GM19238 (cell line): ENCODE measurements around the gene BEND4.
"Not testable (repeated sequence)": the region's sequence is repeated elsewhere in the genome, so short reads cannot be mapped to it uniquely, and the experiment has no call there.

Experiments used
- DNase-seq: peaks from one replicate; pipeline ENCODE4 v3.0.0; 2011; ENCODE audit warnings: low spot score; ENCODE audit not compliant: insufficient read length

BEND4 gene

DNA sequence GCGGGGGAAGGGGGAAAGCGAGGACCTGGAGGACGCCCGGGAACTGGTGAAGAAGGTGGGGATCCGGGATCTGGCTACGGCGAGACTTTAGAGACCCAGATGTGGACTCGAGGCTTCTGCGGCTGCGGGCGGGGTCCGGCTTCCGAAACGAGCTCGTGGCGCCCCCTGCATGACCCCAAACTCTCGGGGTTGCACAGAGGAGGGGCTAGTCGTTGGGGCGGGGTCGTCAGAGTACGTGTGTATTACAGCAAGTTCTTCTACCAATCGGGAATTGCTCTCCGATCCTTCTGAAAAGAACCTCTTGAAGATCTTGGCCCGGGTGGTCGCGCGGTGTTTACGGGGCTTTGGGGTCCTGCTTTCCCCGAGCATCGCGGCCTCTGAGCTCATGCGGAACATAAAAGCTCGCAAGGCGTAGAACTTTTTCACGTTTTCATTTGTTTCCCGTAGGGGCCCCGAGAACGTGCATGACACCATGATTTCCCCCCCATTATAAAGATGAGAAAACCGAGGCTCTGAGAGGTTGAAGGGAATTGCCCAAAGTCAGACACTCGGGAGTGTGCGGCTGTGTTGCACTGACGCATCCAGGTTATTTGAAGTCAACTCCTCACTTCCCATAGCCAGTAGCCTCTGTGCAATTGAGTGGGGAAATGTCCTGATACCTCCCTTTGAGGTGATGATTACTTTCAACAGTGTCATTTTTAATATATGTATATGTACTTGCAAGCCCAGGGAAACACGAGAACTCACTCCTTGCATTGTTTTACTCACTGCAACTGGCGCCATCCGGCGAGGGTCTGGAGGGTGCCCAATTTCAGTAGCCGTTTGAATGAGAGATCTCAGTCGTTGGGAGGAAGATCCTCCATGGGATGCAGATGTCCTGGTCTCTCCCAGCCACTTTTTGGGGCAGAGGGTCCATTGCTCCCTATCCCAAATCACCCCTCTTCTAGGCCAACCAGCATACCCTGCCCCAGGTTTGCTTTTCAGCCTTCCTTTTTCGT, at the start of gene BEND4:
TSS of gene BEND4 (minus strand) at position 149 of the 998 bp plus-strand sequence. CDS start 512 bp downstream, outside the sequence.
- DNase-seq = no peak

DNA sequence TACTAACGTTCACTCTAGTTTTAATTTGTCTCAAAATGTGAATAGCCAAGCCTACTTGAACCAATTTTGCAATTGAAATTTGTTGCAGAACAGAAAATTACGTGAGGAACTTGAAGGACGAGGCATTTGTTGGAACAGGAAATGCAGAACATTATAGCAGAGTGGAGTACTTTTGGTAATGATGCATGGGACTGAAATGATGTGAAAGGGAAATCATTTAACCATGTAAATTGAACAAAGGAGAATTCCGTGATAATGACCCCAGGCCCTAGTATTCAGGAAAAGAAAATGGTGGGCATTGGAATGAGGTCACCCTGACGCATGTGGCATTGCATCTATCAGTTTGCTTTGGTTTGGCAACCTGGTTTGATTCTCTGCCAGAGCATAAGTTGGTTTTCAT, 44.9 kb upstream of the BEND4 start:
- no peak for DNase-seq

DNA sequence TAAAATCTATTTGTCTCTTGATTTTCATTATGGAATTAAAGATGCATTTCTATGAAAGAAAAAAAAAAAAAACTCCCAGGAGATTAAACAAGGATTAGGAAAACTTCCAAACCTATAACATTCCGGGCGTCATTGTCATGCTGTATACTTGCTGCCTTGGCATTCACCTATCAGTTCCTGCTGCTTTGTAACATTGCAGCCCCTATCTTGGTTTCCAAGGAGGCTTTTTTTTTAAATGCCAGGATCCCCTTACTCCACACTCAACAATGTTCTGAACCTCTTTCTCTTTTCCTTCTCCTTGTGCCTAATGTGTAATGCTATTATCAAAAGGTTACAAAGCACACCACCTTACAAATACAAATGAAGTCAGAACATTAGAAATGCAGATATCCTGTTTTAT, 20.5 kb upstream of the BEND4 start:
- DNase-seq = no peak

DNA sequence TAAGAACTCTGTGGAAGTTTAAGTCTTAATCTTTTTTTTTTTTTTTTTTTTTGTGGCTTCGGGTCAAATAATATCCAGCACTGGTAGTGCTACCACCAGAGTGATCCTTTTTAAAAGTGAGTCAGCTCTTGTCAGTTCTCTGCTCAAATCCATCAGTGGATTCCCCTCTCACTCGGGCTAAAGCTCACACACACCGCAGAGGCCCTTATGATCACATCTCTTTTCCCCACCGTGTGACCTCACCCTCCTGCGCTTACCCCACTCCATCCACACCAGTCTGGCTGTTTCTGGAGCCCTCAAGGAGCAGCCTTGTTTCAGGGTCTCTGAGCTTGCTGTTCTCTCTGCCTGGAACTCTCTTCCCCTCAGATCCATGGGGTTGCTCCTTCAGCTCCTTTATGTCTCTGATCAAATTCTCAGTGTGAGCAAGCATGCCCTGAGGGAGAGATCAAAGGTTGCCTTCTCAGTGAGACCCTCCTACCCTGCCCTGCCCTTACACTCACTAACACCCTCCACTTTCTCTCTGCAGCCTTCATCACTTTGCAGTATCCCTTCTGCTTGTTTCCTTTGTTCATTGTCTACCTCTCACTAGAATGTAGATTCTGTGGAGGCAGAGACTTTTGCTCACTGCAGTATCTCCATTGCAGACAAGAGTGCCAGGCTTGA, 19.8 kb upstream of the BEND4 start:
- DNase-seq = no peak

DNA sequence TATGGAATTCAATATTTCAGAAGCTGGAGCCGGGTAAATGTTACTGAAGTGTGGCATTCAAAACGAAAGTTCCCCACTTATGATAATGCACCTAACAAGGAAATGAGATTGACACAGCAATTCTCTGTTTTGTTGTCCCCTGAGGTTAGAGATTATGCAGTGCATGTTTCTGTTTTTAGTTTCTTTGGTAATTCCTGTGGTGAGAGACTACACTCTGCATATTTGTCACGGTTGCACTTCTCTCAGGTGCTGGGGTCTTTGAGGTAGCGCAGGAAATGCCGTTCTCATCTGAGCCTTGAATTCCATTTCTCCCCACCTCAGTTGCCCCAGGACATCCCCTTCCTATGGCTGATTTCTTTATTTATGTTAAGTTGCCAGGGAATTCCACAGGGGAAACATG, 15.3 kb upstream of the BEND4 start:
- peak; percentile 48 for DNase-seq

DNA sequence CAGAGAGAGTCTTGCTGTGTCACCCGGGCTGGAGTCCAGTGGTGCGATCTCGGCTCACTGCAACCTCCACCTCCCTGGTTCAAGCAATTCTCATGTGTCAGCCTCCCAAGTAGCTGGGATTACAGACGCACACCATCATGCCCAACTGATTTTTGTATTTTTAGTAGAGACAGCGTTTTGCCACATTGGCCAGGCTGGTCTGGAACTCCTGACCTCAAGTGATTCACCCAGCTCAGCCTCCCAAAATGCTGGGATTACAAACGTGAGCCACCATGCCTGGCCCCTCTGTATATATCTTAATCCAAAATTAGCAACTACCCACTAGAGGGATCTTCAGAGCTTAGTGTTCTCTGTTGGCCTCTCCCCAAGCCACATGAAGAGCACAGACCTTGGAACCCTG, 13.7 kb upstream of the BEND4 start:
- DNase-seq = not testable (repeated sequence)

DNA sequence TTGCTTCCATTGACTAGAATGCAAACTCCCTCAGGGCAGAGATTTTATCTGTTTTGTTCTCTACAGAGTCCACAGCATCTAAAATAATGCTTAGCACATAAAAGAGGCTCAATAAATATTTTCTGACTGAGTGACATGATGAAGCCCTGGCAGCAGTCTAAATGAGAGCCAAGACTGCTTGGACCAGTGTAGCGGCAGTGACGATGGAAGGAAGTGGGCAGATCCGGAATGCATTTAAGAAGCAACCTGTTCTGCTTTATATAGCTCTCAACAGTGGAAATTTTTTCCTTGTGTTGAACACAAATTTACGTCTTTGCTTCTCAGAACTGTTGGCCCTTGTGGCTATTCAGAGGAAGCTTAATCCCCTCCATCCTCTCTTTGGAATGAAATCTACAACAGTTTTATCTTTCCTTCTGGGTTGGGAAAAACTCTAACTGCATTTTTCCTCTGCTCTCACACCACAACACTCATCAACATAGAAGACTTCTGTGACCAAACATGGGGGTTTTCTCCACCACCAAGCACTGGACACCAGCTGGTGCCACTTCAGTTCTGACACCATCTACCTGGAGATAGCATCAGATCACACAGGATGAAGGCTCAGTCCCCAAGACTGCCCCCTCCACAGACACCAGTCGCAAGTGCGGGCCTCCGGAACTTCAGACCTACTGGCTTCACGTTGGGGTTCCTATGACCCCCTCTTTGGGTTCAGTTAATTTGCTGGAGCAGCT, 7.0 kb upstream of the BEND4 start:
- DNase-seq = no peak

DNA sequence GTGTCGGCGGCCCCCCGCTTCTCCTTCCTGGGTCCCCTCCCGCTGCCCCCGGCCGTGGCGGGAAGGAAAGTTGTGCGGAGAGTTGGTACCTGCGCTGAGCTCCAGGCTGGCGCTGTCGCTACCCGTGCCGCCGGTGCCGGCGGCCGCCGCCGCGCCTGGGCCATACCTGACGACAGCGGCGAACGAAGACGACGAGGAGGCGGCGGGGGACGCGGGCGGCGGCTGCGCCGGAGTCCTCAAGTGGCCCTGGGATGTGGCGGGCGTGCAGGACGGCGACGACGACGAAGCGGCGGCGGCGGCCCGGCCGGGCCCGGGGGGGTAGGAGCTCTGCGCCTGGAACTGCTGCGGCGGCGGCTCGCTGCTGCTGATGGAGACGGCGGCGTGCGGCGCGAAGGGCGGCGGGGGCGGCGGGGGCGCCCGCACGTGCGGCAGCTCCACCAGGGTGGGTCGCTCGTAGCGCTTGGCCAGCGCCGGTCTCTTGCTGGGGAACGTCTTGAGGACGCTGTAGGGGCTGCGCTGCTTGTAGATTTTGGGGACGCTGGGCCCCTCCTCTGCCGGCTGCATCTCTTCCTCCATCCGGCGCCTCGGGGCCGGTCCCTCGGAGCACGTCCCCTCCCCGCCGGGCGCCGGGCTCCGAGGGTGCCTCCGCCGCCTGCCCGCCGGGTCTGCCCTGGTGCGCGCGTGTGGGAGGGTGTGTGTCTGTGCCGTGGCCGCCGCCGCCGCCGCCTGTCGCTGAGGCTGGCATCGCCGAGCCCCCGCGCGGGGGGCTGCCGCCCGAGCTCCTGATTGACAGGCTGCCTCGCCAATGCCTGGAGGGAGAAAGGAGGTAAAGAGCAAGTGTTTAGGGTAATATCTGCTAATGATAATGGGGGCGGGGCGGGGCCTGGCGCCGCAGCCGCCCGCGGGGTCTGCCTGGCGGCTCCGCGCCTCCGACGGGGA, 618 bp downstream of the BEND4 start:
- peak; percentile 84 for DNase-seq

DNA sequence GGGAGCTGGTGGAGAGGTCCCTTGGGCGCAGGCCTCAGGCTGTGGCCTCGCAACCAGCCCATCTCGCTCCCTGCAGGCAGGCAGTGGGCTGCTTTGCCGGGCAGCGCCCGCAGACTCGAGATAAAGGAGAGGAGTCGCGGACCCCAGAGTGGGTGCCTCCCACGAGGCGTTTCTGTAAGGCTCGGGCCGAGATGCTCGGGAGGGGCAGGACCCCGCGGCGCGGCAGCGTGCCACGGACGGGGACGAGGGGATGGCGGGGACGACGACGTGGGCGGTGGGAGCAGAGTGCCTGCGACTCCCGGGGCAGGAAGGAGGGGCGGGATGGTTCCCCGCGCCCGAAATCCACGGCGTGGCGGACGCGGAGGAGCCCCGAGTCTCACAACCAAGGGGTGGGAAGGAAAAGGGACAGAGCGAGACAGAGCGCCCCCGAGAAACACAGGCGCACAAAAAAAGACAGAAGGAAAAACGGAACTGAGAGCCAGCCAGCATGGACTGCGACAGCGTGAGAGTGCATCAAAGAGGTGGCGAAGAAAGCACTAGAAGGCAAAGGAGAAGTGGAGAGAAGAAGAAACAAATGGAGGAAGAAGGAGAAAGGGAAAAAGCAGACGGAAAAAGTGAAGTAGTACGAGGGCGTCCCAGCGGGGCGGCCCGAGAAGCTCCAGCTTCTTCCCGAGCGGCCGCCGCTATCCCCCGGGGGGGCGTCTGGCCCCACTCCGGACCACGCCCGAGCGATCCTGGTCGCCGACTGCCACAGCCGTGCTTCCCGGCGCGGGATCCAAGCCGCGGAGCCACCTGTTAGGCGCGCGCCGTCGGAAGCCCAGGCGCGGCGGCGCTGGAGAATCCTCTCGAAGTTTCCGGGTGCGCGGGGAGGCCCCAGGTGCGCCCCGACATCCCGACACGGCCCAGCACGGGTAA, 1.5 kb downstream of the BEND4 start:
- peak; percentile 30 for DNase-seq

DNA sequence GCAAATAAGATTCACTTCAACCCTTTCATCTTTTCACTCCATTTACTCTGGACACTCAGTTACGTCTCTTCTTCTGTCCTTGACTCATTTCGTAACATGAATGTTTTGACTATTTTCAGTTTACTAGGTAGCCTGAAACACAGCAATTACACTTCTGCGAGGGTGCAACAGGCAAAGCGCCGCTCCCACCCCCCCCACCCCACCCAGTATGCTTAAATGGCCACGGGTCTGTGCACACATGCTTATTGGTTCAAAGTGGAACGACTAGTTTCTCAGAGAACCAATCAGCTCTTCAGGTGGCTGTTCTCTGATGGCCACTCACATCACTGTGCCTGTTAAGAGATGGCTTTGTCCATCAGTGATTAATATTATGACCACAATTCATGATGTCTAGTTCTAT, 3.5 kb downstream of the BEND4 start:
- DNase-seq = peak; percentile 34

DNA sequence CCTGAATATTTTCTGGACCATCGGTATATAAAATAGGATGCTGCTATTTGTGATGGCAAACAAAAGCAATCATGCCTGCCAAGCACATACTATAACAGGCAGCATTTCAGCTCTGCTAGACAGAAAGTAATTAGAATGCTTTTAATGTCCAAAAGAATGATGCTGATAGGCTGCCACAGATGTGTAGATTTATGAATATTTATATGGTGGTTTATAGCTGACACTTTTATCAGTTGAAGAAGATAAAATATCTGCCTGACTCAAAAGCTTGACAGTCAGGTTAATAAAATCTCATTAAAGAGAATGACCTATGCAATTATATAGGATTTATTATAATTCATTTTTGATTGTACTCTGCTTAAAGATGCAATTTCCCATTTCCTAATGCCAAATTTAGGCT, 4.0 kb downstream of the BEND4 start:
- DNase-seq = no peak

DNA sequence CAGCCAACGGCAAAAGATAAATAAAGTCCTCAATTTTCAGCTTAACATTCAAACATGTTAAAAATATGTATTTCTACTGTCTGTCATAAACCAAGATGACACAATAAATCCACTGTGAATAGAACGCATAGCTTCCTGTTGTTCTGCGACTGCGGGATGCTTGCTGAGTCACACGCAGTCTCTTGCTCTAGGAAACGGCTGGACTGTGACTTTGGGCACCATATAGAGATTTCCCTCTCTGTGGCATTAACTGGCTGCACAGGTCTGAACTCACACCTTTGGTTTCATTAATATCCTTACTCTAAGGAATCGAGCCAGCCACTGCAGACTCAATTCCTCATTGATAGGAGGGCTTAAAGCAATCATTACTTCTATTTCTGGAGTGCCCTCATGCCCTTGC, 8.4 kb downstream of the BEND4 start:
- DNase-seq = no peak

DNA sequence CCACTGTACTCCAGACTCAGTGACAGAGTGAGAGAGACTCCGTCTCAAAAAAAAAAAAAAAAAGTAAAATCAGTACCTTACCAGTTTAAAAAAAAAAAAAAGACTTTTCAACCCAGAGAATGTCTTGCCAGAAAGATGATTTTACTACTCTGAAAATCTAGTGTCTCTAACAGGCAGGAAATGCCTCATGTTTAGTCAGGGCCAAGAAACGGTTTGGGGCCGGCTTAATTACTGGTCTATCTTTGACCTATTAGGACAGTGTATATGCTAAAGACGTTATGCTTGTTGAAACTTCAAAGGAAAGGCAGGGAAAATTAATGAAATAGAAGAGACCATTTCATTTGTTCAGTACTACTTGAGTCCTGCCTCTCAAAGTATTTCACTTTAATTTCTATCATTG, 9.9 kb downstream of the BEND4 start:
- no peak for DNase-seq

DNA sequence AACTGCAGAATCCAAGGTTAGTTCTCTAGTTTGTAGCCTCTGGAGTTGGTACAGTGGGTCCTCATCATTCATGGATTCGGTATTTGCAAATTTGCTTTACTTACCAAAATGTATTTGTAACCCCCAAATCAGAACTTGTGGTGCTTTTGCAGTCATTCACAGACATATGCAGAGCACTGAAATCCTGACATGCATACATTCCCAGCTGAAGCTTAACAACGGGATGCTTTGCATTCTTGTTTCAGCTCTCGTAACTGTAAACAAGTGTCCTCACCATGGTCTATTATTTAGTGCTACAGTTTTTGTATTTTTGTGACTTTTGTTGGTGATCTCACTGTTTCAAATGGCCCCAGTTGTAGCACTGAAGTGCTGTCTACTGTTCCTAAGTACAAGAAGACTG, 16.1 kb downstream of the BEND4 start:
- no peak for DNase-seq

DNA sequence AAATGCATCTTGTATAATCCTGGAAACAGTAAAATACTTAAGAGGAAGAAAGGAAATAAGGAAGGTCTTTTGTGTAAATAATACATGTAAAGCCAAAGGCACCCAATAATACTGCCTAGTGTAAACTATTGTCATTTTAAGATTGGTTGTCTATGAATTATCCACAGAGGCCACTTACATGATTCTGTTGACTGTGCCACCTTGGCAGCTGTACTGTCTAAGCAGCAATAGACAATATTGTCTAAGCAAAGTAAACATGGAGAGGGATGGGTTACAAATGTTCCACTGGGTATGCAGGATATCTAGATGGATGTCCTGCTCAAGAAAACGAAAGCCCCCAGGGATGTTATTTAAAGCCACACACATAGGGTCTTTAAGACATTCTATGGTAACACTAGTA, 19.4 kb downstream of the BEND4 start:
- no peak for DNase-seq

DNA sequence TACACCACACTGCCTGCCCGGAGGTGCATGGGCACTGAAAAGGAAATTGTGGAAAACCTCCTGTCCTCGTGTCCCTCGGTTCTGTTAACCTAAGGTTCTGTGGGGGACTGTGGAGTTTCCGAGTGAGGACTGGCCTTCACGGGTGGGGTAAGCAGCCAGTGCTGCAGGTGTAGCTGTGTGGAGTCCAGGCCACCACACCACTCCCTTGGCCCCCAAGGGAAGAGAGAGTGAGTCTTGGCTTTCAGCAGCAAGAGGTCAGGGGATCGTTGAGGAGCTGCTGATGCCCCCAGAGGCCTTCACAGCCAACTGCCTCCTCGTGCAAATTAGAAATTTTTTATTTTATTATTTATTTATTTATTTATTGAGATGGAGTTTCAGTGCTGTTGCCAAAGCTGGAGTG, 20.4 kb downstream of the BEND4 start:
- no peak for DNase-seq

DNA sequence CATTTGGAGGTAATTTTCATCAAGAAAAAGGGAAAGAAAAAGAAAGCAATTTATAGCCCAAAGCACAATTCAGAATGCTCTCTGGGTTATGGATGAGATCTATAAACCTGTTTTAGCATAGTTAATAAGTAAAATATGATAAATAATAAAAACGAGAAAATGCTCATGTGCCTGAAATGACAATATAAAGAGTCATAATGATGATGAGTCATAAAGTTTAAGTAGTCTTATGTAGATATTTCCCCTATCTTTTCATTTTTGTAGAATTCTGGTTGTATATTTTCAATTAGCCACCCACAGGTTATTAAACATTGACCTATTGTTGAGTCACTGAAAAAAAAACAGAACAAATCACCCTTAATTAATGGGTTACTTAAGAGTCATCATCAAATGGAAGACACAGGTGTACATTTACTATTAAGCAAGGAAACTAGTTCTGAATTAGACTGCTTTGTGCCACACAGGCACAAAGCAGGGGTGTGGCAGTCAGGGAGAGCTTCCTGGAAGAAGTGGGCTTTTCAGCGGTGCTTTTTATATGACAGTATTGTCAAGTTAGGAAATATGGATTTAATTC, 29.3 kb downstream of the BEND4 start:
- DNase-seq = no peak

DNA sequence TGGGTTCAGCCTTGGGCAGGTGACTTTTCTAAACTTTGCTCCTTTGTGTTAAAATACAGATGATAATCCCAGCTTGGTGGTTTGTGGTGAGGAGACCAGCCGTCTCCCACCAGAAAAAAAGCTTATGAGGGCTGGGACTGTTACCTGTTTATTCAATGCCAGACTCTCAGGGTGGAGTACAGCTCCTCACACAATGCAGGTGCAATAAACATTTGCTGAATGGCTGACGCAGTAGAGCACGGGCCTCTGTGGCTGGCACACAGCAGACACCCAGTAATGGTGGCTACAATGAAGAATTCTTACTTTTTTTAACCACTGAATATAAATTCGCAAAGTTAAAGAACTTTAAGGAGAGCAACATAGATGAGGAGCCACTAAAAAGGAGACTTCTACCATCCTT, 30.2 kb downstream of the BEND4 start:
- no peak for DNase-seq

DNA sequence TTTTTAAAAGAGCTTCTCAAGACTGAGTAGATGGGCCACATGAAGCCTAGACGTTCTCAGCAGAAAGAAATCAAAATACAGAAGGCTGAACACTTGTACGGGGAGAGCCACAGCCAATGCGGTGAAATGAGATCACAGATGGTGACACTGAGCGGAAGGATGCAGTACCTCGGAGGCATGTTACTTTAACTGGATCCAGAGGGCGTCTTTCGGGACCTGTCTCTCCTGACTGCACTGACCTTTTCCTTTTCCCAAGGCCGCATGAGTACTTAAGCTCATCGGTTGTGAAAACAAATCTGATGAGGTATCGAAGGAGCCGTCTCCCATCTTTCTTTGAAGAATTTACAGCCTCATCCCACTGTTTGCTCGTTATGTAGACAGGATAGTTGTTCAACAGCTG, 32.6 kb downstream of the BEND4 start:
- no peak for DNase-seq
